Stimulated activated CD4-positive, alpha-beta T cell treated with anti-CD3 and anti-CD28 coated beads, Interleukin-4, amount 100 ng/mL, for 4 hours (primary cell): ENCODE measurements around the gene B4GALT2.

Experiments used
- DNase-seq, 2 experiments: peaks; one replicate each; pipeline ENCODE4 v3.0.0-alpha.2; 2020

Gene B4GALT2

GRCh38 chr1:43969746-43970466 lies 9.1 kb upstream of the B4GALT2 start, which contains the start of gene DPH2:
Gene DPH2, plus strand, starts transcription at chr1:43970010. Its CDS starts 166 bp downstream, at chr1:43970176.
- DNase-seq: peak; percentile 94 to 96

- no peak for DNase-seq
Measured at GRCh38 chr1:43970502-43970901, 8.5 kb upstream of the B4GALT2 start.

- DNase-seq: no peak
Measured at GRCh38 chr1:43970911-43971310, 8.1 kb upstream of the B4GALT2 start.

- no peak for DNase-seq
Measured at GRCh38 chr1:43971336-43971980, 7.6 kb upstream of the B4GALT2 start.

- no peak for DNase-seq
Measured at GRCh38 chr1:43973981-43974442, 5.0 kb upstream of the B4GALT2 start.

GRCh38 chr1:43974443-43975248 lies 4.4 kb upstream of the B4GALT2 start, which contains the start of gene ATP6V0B:
Gene ATP6V0B, plus strand, starts transcription at chr1:43974960. Its CDS starts 81 bp downstream, at chr1:43975041.
- peak; percentile 93 to 95 for DNase-seq

- DNase-seq: peak in 1 of 2 experiments; percentile 12
Measured at GRCh38 chr1:43975249-43975961, 3.6 kb upstream of the B4GALT2 start.

GRCh38 chr1:43976045-43976444 lies 3.0 kb upstream of the B4GALT2 start:
- no peak for DNase-seq

- no peak for DNase-seq
Measured at GRCh38 chr1:43976890-43977289, 2.1 kb upstream of the B4GALT2 start.

- DNase-seq: no peak
Measured at GRCh38 chr1:43977376-43978263, 1.4 kb upstream of the B4GALT2 start.

- no peak for DNase-seq
Measured at GRCh38 chr1:43978264-43978550, 803 bp upstream of the B4GALT2 start.

- no peak for DNase-seq
Measured at GRCh38 chr1:43979261-43979527, 184 bp downstream of the B4GALT2 start.

- DNase-seq: peak in 1 of 2 experiments; percentile 30
Measured at GRCh38 chr1:43979528-43980254, 681 bp downstream of the B4GALT2 start.

GRCh38 chr1:43980255-43981134 lies 1.5 kb downstream of the B4GALT2 start:
- DNase-seq: no peak

- DNase-seq: no peak
Measured at GRCh38 chr1:43981135-43981491, 2.1 kb downstream of the B4GALT2 start.

GRCh38 chr1:43981636-43982035 lies 2.6 kb downstream of the B4GALT2 start:
- DNase-seq: no peak

- no peak for DNase-seq
Measured at GRCh38 chr1:43982241-43982640, 3.2 kb downstream of the B4GALT2 start.

GRCh38 chr1:43982808-43983207 lies 3.8 kb downstream of the B4GALT2 start:
- DNase-seq: no peak

- no peak for DNase-seq
Measured at GRCh38 chr1:43983253-43983899, 4.4 kb downstream of the B4GALT2 start.

- no peak for DNase-seq
Measured at GRCh38 chr1:43984855-43985254, 5.8 kb downstream of the B4GALT2 start.
